Measurements from ENCODE around the gene MPV17L2.

The MPV17L2 gene

GRCh38 chr19:18176367-18177310 is 16.4 kb upstream of the MPV17L2 start:
- no peak overlapping the region for H3K27ac ChIP-seq
- TF ChIP-seq ZFX (IDR thresholded peaks at IDR 0.05; ENCODE audit: borderline replicate concordance): no peak
- TF ChIP-seq CTCF (IDR thresholded peaks at IDR 0.05): no peak

GRCh38 chr19:18179957-18180356 is 13.1 kb upstream of the MPV17L2 start:
- no peak overlapping the region for H3K27ac ChIP-seq

GRCh38 chr19:18183529-18183928 is 9.5 kb upstream of the MPV17L2 start:
- H3K27ac ChIP-seq: peak overlapping the region; percentile 58
- TF ChIP-seq CTCF (IDR thresholded peaks at IDR 0.05) (no peak), ZFX (IDR thresholded peaks at IDR 0.05; ENCODE audit: borderline replicate concordance) (no peak)

More at GRCh38 chr19:18179957-18180356, 13.1 kb upstream of the MPV17L2 start:
- TF ChIP-seq ZFX (IDR thresholded peaks at IDR 0.05; ENCODE audit: borderline replicate concordance): no peak
- no peak for TF ChIP-seq CTCF (IDR thresholded peaks at IDR 0.05)

- no peak overlapping the region for H3K27ac ChIP-seq
- TF ChIP-seq ZFX (IDR thresholded peaks at IDR 0.05; ENCODE audit: borderline replicate concordance) (no peak), CTCF (IDR thresholded peaks at IDR 0.05) (no peak)
These were observed 7.5 kb upstream of the MPV17L2 start for GRCh38 chr19:18185538-18185937.

GRCh38 chr19:18190278-18190677 is 2.7 kb upstream of the MPV17L2 start:
- H3K27ac ChIP-seq: no peak overlapping the region
- no peak for TF ChIP-seq CTCF (IDR thresholded peaks at IDR 0.05)
- no peak for TF ChIP-seq ZFX (IDR thresholded peaks at IDR 0.05; ENCODE audit: borderline replicate concordance)

- H3K27ac ChIP-seq: peak overlapping the region; percentile 90
- TF ChIP-seq ZFX (IDR thresholded peaks at IDR 0.05; ENCODE audit: borderline replicate concordance): no peak
- no peak for TF ChIP-seq CTCF (IDR thresholded peaks at IDR 0.05)
These were observed 1.4 kb upstream of the MPV17L2 start for GRCh38 chr19:18191640-18192062.

Measured in 22Rv1 (cell line).